HAP-1 (cell line): ENCODE data around the gene ATF6B.

Experiments used
- DNase-seq, 2 experiments: peaks; one replicate each; pipeline ENCODE4 v3.0.0-alpha.2; 2016 to 2020; ENCODE audit warnings: low spot score in 2 of 2
- H3K27me3 ChIP-seq: fragments of 250-450 bp; sonication (Bioruptor Pico); 2 replicates; pipeline ENCODE4 v1.5.1; 2020; ENCODE audit warnings: low read depth, mild to moderate bottlenecking, moderate library complexity
- H3K36me3 ChIP-seq: fragments of 250-450 bp; sonication (Bioruptor Pico); replicated peaks from 2 replicates; pipeline ENCODE4 v1.5.1; 2020; ENCODE audit warnings: mild to moderate bottlenecking
- H3K4me1 ChIP-seq: fragments of 250-450 bp; sonication (Bioruptor Pico); 2 replicates; pipeline ENCODE4 v1.5.1; 2020; ENCODE audit warnings: mild to moderate bottlenecking
- H3K4me3 ChIP-seq: fragments of 250-450 bp; sonication (Bioruptor Pico); 2 replicates; pipeline ENCODE4 v1.5.1; 2020; ENCODE audit warnings: mild to moderate bottlenecking, moderate library complexity
- H3K9me3 ChIP-seq: fragments of 250-450 bp; sonication (Bioruptor Pico); 2 replicates; pipeline ENCODE4 v1.5.1; 2020; ENCODE audit warnings: mild to moderate bottlenecking, moderate library complexity
- in situ Hi-C: fragments of 300-500 bp; cut with MboI; formaldehyde crosslinking; loops from 3 replicates; pipeline ENCODE4 v1.14.3; 2020; ENCODE audit warnings: low sequenced_read_pairs, inconsistent platforms, mixed read lengths

ATF6B gene

DNA sequence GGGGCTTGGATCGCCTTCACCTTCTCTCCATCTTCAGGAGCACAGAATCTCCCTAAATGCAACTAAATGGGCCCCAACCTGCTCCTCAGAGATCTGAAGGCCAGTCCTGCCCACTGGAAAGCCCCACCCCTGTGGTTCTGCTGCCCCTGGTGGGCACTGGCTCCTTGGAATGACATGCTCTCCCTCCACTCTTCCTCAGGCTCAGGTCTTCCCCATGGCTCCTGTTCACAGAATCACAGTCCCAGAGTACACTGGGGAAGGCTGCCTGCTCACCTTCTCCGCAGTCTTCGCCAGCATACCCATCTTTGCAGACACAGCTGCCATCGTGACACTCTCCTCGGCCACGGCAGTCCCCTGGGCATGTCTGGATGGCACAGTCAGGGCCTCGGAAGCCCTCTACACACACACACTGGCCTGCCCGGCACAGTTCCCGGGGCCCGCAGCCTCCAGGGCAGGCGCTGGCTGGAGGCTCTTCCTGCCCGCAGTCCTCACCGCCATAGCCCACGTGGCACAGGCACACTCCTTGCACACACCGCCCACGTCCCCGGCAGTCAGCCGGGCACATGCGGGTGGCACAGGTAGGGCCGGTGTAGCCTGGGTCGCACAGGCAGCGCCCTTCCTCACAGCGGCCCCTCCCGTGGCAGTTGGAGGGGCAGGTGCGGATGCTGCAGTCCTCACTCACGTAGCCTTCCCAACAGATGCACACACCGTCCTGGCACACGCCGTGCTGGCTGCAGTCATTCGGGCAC, 32.5 kb downstream of the ATF6B start:
- H3K36me3 ChIP-seq: no peaks in the 10 kb centered on the region
- H3K27me3 ChIP-seq: peaks cover 6% of the 10 kb centered on the region; the same call in 1 of the 2 replicates
- H3K4me3 ChIP-seq: no peak overlapping the region
- in situ Hi-C loops: no loop called here
- H3K4me1 ChIP-seq: no peaks in the 10 kb centered on the region
- no peaks in the 10 kb centered on the region for H3K9me3 ChIP-seq
- no peak for DNase-seq

DNA sequence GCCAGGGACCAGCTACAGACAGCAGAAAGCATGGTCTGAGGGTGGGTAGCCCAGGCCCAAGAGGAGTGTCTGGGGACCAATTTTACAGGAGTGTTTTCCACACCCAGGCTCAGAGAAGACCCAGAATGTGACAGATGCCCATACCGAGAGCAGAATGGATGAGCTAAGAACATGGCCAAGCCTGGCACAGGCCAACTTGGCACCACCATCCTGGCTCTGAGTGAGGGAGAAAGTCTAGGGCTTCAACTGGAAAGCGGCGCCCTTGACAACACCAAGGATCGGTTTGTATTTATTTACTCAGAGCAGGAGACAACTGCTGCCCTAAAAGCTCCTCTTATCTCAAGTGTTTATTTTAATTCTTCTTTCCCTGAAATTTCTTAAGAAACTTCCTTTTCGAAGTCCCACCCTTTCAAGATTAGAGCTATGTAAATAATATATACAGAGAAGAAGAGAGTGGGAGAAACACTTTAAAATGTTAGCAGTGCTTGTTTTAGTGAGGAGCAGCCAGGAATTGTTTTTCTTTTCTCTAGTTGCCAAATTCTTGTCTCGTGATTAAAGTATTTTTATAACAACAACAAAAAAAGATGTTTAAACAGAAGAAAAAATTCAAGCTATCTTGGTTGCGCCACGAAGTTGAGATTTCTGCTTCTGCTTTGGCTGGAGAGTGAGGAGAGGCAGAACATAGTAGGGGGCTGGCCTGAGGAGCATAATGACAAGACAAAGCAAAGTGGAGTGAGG, 35.1 kb downstream of the ATF6B start:
- Histone ChIP-seq H3K27me3 (0 out of 2 replicates have a peak, but pooled peaks cover 3% of the 10 kb centered on the region), H3K36me3 (no peaks in the 10 kb centered on the region), H3K4me1 (no peaks in the 10 kb centered on the region), H3K4me3 (no peak overlapping the region), H3K9me3 (no peaks in the 10 kb centered on the region)
- no peak for DNase-seq
- in situ Hi-C loops: no loop called here

DNA sequence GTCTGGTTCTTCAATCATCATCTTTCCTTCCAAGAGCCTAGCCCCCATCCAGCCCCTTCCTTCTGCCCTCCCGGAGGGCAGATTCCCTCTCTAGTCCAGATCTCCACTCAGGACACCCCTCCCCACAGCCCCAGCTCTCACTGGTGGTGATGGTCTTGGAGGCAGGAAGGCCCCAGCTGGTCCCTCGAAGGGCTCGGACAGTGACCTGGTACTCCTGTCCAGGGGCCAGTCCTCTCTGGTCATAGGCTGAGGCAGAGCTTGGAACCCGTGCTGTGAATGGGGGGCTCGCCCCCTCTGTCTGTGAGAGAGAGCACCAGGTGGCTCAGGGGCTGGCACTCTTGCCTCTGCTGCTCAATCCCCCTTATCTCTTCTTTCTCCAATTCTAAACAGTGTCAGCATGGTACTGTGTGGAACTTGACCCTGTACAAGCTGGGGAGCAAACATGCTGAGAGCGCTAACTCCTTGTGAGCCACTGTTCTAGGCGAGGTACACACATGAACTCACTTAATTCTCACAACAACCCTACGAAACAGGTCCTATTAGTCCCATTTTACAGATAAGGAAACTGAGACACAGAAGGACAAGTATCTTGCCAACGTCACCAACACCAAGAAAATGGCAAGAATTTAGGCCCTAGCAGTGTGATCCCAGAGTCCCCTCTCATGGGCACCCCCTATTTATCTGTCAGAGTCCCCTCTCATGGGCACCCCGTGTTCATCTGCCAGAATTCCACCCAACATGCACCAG, 38.8 kb downstream of the ATF6B start:
- H3K36me3 ChIP-seq: no peaks in the 10 kb centered on the region
- H3K27me3 ChIP-seq: no peaks in the 10 kb centered on the region
- in situ Hi-C loops: loop anchor here (10.0 kb wide), 1 partner anchor 706 kb away; no protein-coding TSS in a partner anchor
- DNase-seq: no peak
- no peak overlapping the region for H3K4me3 ChIP-seq
- H3K4me1 ChIP-seq: no peaks in the 10 kb centered on the region
- no peaks in the 10 kb centered on the region for H3K9me3 ChIP-seq

DNA sequence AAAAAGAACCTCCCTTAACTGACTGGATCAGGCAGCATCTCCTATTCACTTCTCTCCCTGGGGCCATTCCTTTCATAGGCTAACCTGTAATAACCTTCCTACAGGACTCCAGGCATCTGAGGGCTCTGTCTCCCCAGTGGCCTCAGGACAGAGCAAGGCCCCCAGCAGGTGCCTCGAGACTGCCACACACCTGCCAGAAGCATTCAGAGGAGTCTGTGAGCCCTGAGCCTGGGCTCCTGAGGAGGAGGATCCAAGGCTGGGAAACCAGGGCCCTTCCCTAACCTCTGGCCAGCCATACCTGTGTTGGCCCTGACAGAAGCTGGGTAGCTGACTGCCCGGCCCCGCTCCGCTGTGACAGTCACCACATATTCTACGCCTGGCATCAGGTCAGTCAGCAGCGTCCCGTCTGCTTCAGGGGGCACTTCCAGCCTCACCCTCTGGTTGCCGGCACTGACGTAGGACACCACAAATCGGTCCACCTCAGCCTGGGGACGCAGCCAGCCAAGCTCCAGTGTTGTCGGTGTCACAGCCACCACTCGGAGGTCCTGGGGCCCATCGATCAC, 39.5 kb downstream of the ATF6B start:
- in situ Hi-C loops: loop anchor here (10.0 kb wide), 1 partner anchor 706 kb away; no protein-coding TSS in a partner anchor
- no peak overlapping the region for H3K4me3 ChIP-seq

DNA sequence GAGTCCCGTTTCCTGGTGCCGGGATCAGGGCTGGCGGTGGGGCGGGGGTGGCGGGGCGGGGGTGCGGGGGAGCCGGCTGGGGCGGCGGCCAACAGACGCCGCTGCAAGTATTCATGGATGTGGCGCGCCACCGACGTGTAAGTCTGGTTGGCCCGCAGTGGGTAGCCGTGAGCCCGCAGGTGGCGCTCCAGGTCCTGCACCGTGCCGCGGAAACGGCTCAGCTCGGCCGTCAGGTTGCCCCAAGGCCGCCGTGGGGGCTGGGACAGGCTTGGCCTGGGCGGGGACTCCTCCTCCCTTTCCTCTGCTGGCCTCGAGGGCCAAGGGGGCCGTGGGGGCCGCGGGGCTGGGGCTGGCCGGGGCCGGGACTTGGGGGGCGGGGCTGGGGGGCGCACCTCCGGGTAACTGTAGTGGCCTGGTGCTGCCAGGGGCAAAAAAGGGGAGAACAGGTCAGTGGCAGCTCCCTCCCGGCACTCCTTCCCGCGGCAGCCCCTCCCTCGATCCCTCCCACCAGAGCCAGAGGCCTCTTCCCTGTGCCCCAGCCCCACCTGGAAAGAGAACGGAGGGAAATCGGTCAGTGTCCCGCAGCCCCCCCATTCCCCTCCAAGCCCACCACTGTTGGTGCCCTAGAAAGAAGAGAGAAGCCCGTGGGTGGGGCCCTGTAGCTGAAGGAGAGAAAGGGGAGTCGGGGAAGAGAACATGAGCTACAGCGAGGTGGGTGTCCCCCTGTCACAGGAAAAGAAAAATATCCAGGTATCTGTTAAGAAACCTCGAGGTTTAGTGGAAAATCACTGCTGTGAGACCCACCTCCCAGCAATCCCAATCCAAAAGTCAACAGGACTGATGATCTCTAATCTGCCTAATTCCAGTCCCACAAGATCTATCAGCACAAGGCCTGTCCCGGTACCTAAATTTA, 40.2 kb downstream of the ATF6B start:
- H3K4me3 ChIP-seq: no peak overlapping the region
- H3K36me3 ChIP-seq: no peaks in the 10 kb centered on the region
- H3K27me3 ChIP-seq: no peaks in the 10 kb centered on the region
- in situ Hi-C loops: loop anchor here (10.0 kb wide), 1 partner anchor 707 kb away; no protein-coding TSS in a partner anchor
- no peaks in the 10 kb centered on the region for H3K4me1 ChIP-seq
- peak; percentile 58 to 87 for DNase-seq
- H3K9me3 ChIP-seq: no peaks in the 10 kb centered on the region

More for the DNA sequence above, 39.5 kb downstream of the ATF6B start:
- no peak for DNase-seq
- Histone ChIP-seq H3K27me3 (no peaks in the 10 kb centered on the region), H3K36me3 (no peaks in the 10 kb centered on the region), H3K9me3 (no peaks in the 10 kb centered on the region), H3K4me1 (no peaks in the 10 kb centered on the region)

DNA sequence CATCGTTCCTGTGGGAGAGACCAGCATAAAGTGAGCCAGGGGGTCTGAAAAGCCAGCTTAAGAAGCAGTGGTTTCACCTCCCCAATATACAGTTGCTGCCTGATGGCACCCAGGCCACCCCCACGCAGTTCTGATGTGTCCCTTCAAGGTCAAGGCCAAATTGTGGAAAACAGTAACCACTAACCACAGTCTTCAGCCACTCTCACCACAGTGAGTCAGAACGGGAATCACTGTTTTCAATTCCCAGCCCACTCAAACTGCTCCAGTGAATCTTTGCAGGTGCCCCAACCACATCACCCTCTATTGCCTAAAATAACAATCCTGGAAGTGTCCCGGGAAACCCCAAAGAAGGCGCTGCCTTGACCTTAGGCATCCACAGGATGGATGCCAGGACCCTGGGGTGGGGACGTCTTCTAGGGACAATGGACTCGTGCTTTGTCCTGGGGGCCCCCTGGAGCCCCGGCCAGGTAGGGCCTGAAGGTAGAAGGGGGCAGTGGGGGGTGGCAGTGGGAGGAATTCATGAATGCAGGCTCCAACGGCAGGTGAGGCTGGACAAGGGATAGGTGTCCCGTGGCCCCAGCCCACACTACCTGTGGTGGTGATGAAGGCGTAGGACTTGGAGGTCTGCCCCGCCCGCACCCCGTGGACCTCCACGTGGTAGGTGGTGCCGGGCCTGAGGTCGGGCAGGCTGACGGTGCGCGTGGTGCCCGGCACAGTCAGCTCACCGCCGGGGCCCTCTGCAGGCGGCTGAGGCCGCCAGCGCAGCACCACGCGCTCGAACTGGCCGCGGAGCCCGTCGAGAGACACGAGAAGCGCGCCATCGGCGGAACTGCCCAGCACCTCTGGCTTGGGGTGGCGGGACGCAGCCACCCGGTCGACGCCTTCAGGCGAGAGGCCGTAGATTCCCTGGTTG, 41.1 kb downstream of the ATF6B start:
- Histone ChIP-seq H3K9me3 (no peaks in the 10 kb centered on the region), H3K36me3 (no peaks in the 10 kb centered on the region), H3K4me1 (no peaks in the 10 kb centered on the region), H3K27me3 (0 out of 2 replicates have a peak, but pooled peaks cover under 1% of the 10 kb centered on the region), H3K4me3 (no peak overlapping the region)
- in situ Hi-C loops: loop anchor here (10.0 kb wide), 1 partner anchor 708 kb away; no protein-coding TSS in a partner anchor
- DNase-seq: no peak

DNA sequence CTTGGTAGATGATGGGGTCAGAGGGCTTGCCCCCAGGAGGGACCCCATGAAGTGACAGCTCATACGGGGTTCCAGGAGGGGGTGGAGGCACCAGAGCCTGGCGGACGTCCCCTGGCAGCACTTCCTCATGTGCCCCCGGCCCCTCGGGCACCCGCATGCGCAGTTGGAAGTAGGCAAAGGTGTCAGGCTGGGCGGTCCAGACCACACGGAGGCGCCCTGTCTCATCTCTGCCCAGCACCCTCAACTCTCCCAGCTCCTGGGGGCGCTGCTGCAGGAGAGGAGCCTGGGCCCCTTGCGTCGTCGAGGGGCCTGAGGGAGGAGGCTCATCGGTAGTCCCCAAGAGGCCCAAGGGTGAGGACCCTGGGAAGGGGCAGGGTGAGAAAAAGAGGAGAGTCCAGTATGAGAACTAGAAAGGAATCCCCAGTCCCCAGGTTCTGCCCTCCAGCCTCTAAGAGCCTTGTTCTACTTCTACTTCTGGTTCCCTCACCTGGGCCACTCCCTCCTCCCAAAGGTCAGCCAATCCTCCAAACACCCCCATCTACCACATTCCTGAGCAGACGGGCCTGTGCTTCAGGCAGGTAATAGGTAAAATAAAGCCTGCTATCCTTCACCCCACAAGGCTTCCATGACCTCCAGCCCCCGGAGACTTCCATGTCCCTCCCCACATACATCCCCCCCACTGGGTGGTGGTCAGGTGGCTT, 42.1 kb downstream of the ATF6B start:
- H3K27me3 ChIP-seq: 0 out of 2 replicates have a peak, but pooled peaks cover 2% of the 10 kb centered on the region
- no peaks in the 10 kb centered on the region for H3K4me1 ChIP-seq
- in situ Hi-C loops: loop anchor here (10.0 kb wide), 1 partner anchor 709 kb away; no protein-coding TSS in a partner anchor
- H3K4me3 ChIP-seq: no peak overlapping the region
- no peaks in the 10 kb centered on the region for H3K9me3 ChIP-seq
- no peaks in the 10 kb centered on the region for H3K36me3 ChIP-seq
- no peak for DNase-seq

DNA sequence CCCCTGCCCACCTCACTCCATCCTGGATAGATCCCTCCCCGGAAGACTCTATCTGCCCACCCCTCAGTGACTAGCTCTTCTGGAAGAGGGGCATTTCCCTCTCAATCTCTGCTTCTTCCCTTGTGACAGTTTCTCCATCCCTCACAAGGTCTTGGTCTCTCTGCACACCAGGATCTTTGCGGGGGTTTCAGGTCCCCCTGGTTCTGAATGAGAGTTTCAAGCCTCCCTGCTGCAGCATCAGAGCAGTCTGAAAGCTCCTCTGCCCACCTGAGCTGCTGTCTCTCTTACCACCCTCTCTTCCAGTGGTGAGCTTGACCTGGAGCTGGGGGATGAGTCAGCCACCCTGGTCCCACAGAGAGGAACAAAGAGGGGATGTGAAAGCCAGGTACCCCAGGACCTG, 43.3 kb downstream of the ATF6B start:
- no peaks in the 10 kb centered on the region for H3K4me1 ChIP-seq

DNA sequence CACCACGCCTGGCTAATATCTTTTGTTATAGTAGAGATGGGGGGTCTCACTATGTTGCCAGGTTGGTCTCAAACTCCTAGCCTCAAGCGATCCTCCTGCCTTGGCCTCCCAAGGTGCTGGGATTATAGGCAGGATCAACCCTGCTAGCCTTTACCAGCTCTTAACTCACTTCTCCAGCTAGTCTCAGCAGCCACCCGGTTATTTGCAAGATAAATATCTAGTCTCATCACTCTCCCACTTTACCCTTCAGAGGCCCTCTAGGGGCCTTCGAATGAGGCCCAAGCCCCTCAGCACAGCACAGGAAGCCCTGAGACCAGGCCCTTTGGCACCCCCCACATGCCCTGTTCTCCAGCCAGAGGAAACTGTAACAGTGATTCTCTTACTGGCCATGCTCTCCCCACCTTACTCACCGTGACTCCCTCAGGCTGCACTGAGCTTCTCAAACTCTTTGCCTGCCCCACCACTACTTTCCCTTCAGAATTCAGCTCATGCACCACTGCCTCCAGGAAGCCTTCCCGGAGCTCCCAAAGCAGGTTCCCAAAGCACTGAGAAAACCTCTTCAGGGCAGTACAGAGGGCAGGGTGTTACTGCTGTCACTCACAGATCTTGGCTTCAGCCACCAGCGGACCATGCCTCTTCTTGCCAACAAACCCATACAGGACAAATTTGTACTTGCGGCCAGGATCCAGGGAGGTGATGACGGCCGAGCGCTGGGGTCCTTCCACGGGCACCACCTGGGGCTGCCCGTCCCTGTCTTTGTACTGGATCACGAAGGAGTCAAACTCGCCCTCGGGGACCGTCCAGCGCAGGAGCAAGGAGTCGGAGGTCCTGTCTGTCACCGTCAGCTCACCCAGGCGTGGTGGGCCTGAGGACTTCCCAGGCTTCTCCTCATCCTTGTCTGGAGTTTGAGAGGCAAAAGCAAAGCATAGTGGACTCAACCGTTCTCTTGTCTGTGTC, 44.0 kb downstream of the ATF6B start:
- Histone ChIP-seq H3K4me1 (no peaks in the 10 kb centered on the region), H3K36me3 (no peaks in the 10 kb centered on the region), H3K9me3 (no peaks in the 10 kb centered on the region), H3K4me3 (no peak overlapping the region), H3K27me3 (0 out of 2 replicates have a peak, but pooled peaks cover 2% of the 10 kb centered on the region)
- DNase-seq: no peak
- in situ Hi-C loops: loop anchor here (10.0 kb wide), 1 partner anchor 711 kb away; no protein-coding TSS in a partner anchor

More for the DNA sequence above, 43.3 kb downstream of the ATF6B start:
- Histone ChIP-seq H3K4me3 (no peak overlapping the region), H3K9me3 (no peaks in the 10 kb centered on the region), H3K27me3 (0 out of 2 replicates have a peak, but pooled peaks cover 2% of the 10 kb centered on the region), H3K36me3 (no peaks in the 10 kb centered on the region)
- in situ Hi-C loops: loop anchor here (10.0 kb wide), 1 partner anchor 710 kb away; no protein-coding TSS in a partner anchor
- no peak for DNase-seq

DNA sequence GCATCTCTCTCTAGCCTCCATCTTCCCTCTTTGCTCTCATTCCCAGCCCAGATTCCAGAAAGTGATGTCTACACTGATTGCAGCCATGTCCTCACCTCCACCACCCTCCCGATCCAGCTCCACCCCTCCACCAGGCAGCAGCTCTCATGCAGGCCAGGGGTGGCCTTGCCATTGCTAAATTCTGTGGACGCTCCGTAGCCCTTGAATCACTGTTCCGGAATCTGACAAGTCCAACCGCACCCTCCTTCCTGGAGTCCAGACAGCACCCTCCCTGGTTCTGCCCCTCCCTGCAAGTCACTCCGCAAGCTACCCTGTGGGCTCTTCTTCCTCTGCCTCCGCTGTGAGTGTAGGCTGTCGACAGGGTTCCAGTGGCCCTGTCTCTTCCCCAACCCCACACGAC, 45.1 kb downstream of the ATF6B start:
- in situ Hi-C loops: loop anchor here (10.0 kb wide), 1 partner anchor 712 kb away; no protein-coding TSS in a partner anchor
- 0 out of 2 replicates have a peak, but pooled peaks cover 2% of the 10 kb centered on the region for H3K27me3 ChIP-seq
- H3K9me3 ChIP-seq: no peaks in the 10 kb centered on the region
- no peak overlapping the region for H3K4me3 ChIP-seq
- no peaks in the 10 kb centered on the region for H3K36me3 ChIP-seq
- H3K4me1 ChIP-seq: no peaks in the 10 kb centered on the region
- DNase-seq: no peak
